ENCODE results near the gene YIF1A.

GRCh38 chr11:66310324-66310723 is 21.4 kb upstream of the YIF1A start:
- TF ChIP-seq, protein P1, sequence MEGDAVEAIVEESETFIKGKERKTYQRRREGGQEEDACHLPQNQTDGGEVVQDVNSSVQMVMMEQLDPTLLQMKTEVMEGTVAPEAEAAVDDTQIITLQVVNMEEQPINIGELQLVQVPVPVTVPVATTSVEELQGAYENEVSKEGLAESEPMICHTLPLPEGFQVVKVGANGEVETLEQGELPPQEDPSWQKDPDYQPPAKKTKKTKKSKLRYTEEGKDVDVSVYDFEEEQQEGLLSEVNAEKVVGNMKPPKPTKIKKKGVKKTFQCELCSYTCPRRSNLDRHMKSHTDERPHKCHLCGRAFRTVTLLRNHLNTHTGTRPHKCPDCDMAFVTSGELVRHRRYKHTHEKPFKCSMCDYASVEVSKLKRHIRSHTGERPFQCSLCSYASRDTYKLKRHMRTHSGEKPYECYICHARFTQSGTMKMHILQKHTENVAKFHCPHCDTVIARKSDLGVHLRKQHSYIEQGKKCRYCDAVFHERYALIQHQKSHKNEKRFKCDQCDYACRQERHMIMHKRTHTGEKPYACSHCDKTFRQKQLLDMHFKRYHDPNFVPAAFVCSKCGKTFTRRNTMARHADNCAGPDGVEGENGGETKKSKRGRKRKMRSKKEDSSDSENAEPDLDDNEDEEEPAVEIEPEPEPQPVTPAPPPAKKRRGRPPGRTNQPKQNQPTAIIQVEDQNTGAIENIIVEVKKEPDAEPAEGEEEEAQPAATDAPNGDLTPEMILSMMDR (optimal IDR thresholded peaks at IDR 0.05 in 1 of 3, IDR thresholded peaks at IDR 0.05 in 1 of 3, conservative IDR thresholded peaks at IDR 0.05 in 1 of 3; ENCODE audit: extremely low read depth in 1 of 3, insufficient read depth in 2 of 3, low read length in 3 of 3), result no peak
- TF ChIP-seq EZH2 (IDR thresholded peaks at IDR 0.05; ENCODE audit: low read length), result no peak
